Transverse colon (tissue), 4 donors: ENCODE data around the gene MEIS2. TPM values are rescaled to one million over a fixed set of nuclear protein-coding genes. Genes with fewer than 3 reads are reported as not detected.

Experiments
- DNase-seq: peaks from one replicate; pipeline ENCODE4 v3.0.0-alpha.2; 2019
- H3K27ac ChIP-seq, 4 donors: fragments of 200-600 bp; sonication (generic); 2 replicates each; pipeline ENCODE4 v1.5.1; 2016 to 2018; ENCODE audit warnings: inconsistent platforms in 4 of 4
- H3K27me3 ChIP-seq: fragments of 200-600 bp; sonication (generic); 2 replicates; pipeline ENCODE4 v1.5.1; 2017; ENCODE audit warnings: inconsistent platforms
- H3K36me3 ChIP-seq, 4 donors: fragments of 200-600 bp; sonication (generic); 2 replicates each; pipeline ENCODE4 v1.5.1; 2017 to 2019; ENCODE audit warnings: inconsistent platforms in 4 of 4
- H3K4me1 ChIP-seq, 4 donors: fragments of 200-600 bp; sonication (generic); 2 replicates each; pipeline ENCODE4 v1.5.1; 2017 to 2020; ENCODE audit warnings: inconsistent platforms in 4 of 4
- H3K4me3 ChIP-seq, 4 donors: fragments of 200-600 bp; sonication (generic); 1 replicate in 1 of 4; 2 replicates in 3 of 4; pipeline versions ENCODE4 v1.5.1 to v1.6.1; 2017 to 2019; ENCODE audit warnings: inconsistent platforms in 4 of 4
- H3K9me3 ChIP-seq, 2 donors: fragments of 200-600 bp; sonication (generic); 2 replicates each; pipeline ENCODE4 v1.5.1; 2017 to 2019; ENCODE audit warnings: inconsistent platforms in 2 of 2
- CTCF ChIP-seq, 5 experiments: fragments of 200-600 bp in 3 of 5; fragments of 450-650 bp in 2 of 5; sonication (generic) in 3 of 5; IDR thresholded peaks; 1 replicate in 2 of 5; 2 replicates in 3 of 5; pipeline ENCODE4 v1.5.1; 2016 to 2017; ENCODE audit warnings: antibody characterized with exemption in 5 of 5, inconsistent platforms in 3 of 5, mild to moderate bottlenecking in 2 of 5, moderate library complexity in 1 of 5
- EP300 ChIP-seq: sonication (generic); formaldehyde crosslinking; IDR thresholded peaks from one replicate; pipeline ENCODE4 v1.6.1; 2017; ENCODE audit warnings: antibody characterized with exemption, low read depth
- POLR2A ChIP-seq: fragments of 450-650 bp; IDR thresholded peaks from one replicate; pipeline ENCODE4 v1.6.1; 2016; ENCODE audit warnings: antibody characterized with exemption, mild to moderate bottlenecking, moderate library complexity
- POLR2AphosphoS5 ChIP-seq, 3 donors: sonication (generic); formaldehyde crosslinking; IDR thresholded peaks; one replicate each; pipeline ENCODE4 v1.6.1; 2016; ENCODE audit warnings: antibody characterized with exemption in 3 of 3
- WGBS, 2 donors: methylation state at CpG; one replicate each; pipeline ENCODE4 v1.1.5; 2018; ENCODE audit warnings: low coverage in 1 of 2; 5-methylcytosine and 5-hydroxymethylcytosine counted together
- in situ Hi-C, 4 donors: fragments of 200-750 bp; cut with MboI; loops; one replicate each; pipeline versions ENCODE4 v1.15.0 to v1.15.1; 2017; ENCODE audit warnings: low sequenced_read_pairs in 3 of 4, low pct_ligation_motif_present in 1 of 4, low pct_unique_long_range_greater_than_20kb in 1 of 4
- intact Hi-C: fragments of 100-400 bp; cut with DNase I; formaldehyde crosslinking; loops from one replicate; pipeline ENCODE4 v1.15.1; 2023; ENCODE audit warnings: low total_unique reads
- total RNA-seq, 4 donors: library from RNA; depleted of rRNA; stranded (reverse); fragments of >200 nt; gene quantifications; one replicate each; pipeline ENCODE4 v1.1.0, GENCODE V29; 2016

MEIS2 gene
- total RNA-seq, 4 donors from 2014 or later = 16.5 to 43.4 (median 32.7) TPM

GRCh38 chr15:37004981-37005735, 95.2 kb downstream of the MEIS2 start:
- intact Hi-C loops (no loop called here), in situ Hi-C loops (no loop called here)
- H3K27ac ChIP-seq = no peak overlapping the region
- no peaks in the 10 kb centered on the region for H3K27me3 ChIP-seq
- WGBS, 2 donors = 63 to 71% methylated on average over 5 to 8 of the region's 8 CpGs
- H3K4me3 ChIP-seq = no peak overlapping the region
- DNase-seq = no peak
- H3K9me3 ChIP-seq = no peaks in the 10 kb centered on the region
- no peaks in the 10 kb centered on the region for H3K4me1 ChIP-seq
- no peaks in the 10 kb centered on the region for H3K36me3 ChIP-seq
- TF ChIP-seq EP300 (no peak), CTCF (IDR thresholded peaks at IDR 0.05) (no peak), POLR2AphosphoS5 (IDR thresholded peaks at IDR 0.05) (no peak), POLR2A (no peak)

GRCh38 chr15:37004373-37004869, 95.9 kb downstream of the MEIS2 start:
- intact Hi-C loops (no loop called here), in situ Hi-C loops (no loop called here)
- Histone ChIP-seq H3K9me3 (no peaks in the 10 kb centered on the region), H3K27ac (no peak overlapping the region), H3K36me3 (no peaks in the 10 kb centered on the region), H3K4me1 (no peaks in the 10 kb centered on the region), H3K27me3 (no peaks in the 10 kb centered on the region), H3K4me3 (no peak overlapping the region)
- 85% methylated on average over 4 of the region's 4 CpGs; no CpG with 5 or more reads in 1 of the 2 donors for WGBS, 2 donors
- DNase-seq = no peak
- no peak for TF ChIP-seq POLR2AphosphoS5 (IDR thresholded peaks at IDR 0.05)

- WGBS, 2 donors = 79 to 86% methylated on average over 4 of the region's 4 CpGs
- Histone ChIP-seq H3K4me1 (no peaks in the 10 kb centered on the region), H3K4me3 (no peak overlapping the region), H3K27ac (no peak overlapping the region), H3K27me3 (no peaks in the 10 kb centered on the region), H3K9me3 (no peaks in the 10 kb centered on the region), H3K36me3 (no peaks in the 10 kb centered on the region)
- intact Hi-C loops (no loop called here), in situ Hi-C loops (no loop called here)
- no peak for DNase-seq
- TF ChIP-seq CTCF (IDR thresholded peaks at IDR 0.05) = no peak
- no peak for TF ChIP-seq POLR2AphosphoS5 (IDR thresholded peaks at IDR 0.05)
- TF ChIP-seq POLR2A = no peak
- TF ChIP-seq EP300 = no peak
Observed at GRCh38 chr15:37002041-37002672, 98.2 kb downstream of the MEIS2 start.

- in situ Hi-C loops (no loop called here), intact Hi-C loops (no loop called here)
- TF ChIP-seq POLR2AphosphoS5 (IDR thresholded peaks at IDR 0.05) (no peak), POLR2A (no peak), EP300 (no peak), CTCF (IDR thresholded peaks at IDR 0.05) (no peak)
- H3K9me3 ChIP-seq = no peaks in the 10 kb centered on the region
- H3K36me3 ChIP-seq = no peaks in the 10 kb centered on the region
- no peak for DNase-seq
- H3K4me3 ChIP-seq = no peak overlapping the region
- H3K27ac ChIP-seq = no peak overlapping the region
- H3K4me1 ChIP-seq = peaks cover 0 to 5% (median 2%) of the 10 kb centered on the region in 4 donors
- no peaks in the 10 kb centered on the region for H3K27me3 ChIP-seq
Observed at GRCh38 chr15:37001417-37001816, 98.9 kb downstream of the MEIS2 start.
